Measurements from ENCODE around the gene TMPRSS7.
"Not testable (repeated sequence)": the region's sequence is repeated elsewhere in the genome, so short reads cannot be mapped to it uniquely, and the experiment has no call there.

Gene TMPRSS7

GRCh38 chr3:112018712-112019111, 15.8 kb upstream of the TMPRSS7 start:
- Histone ChIP-seq H3K9ac (ENCODE audit: low read length) (no peak overlapping the region), H3K36me3 (ENCODE audit: control insufficient read depth, insufficient read depth, low read length) (no peaks in the 10 kb centered on the region), H3K4me1 (ENCODE audit: control insufficient read depth, insufficient read depth, low read length) (no peaks in the 10 kb centered on the region), H3K27ac (ENCODE audit: low read depth, low read length) (no peak overlapping the region), H3K27me3 (ENCODE audit: control insufficient read depth, insufficient read depth, low read length) (no peaks in the 10 kb centered on the region), H3K4me3 (ENCODE audit: low read length) (no peak overlapping the region)

DNA sequence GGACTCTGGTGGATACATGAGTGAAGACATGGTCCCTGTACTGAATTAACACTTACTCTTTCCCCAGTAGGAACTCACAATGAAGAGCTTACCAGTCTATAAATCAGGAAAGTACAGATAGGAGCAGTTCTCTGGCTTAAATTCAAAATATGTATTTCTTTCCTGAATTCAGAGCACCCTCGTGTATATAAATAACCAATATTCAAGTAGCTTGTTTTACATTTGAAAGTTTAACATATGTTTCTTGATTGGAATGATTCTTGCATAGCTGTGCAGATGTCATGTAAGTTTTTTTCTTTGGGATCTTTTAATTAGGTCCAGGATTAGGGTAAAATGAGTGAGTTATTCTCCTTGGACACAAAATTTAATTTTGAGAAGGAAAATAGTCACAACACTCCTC, 14.8 kb upstream of the TMPRSS7 start:
- Histone ChIP-seq H3K27me3 (ENCODE audit: control insufficient read depth, insufficient read depth, low read length) (no peaks in the 10 kb centered on the region), H3K9ac (ENCODE audit: low read length) (no peak overlapping the region), H3K27ac (ENCODE audit: low read depth, low read length) (no peak overlapping the region), H3K36me3 (ENCODE audit: control insufficient read depth, insufficient read depth, low read length) (no peaks in the 10 kb centered on the region), H3K4me3 (ENCODE audit: low read length) (no peak overlapping the region), H3K4me1 (ENCODE audit: control insufficient read depth, insufficient read depth, low read length) (no peaks in the 10 kb centered on the region)

- H3K27me3 ChIP-seq (ENCODE audit: control insufficient read depth, insufficient read depth, low read length) = no peaks in the 10 kb centered on the region
- H3K4me3 ChIP-seq (ENCODE audit: low read length) = no peak overlapping the region
- H3K27ac ChIP-seq (ENCODE audit: low read depth, low read length) = no peak overlapping the region
- no peaks in the 10 kb centered on the region for H3K36me3 ChIP-seq (ENCODE audit: control insufficient read depth, insufficient read depth, low read length)
- H3K9ac ChIP-seq (ENCODE audit: low read length) = no peak overlapping the region
- H3K4me1 ChIP-seq (ENCODE audit: control insufficient read depth, insufficient read depth, low read length) = no peaks in the 10 kb centered on the region
These were observed 13.9 kb upstream of the TMPRSS7 start for GRCh38 chr3:112020674-112021085.

DNA sequence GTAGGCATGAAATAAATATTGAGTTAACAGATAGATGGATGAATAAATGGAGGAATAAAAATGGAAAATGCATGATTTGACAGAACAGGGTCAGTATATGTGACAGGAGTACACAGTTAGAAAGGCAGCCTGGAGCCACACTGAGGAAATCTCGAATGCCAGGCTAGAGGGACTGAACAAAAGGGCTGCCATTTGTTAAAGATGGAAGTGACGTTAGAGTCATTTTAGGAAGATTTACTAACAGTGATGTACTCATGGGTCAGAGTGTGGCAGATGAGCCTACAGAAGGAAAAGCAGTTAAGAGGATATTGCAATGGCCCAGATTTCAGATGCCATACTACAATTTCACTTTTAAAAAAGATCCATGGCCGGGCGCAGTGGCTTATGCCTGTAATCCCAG, 7.4 kb upstream of the TMPRSS7 start:
- Histone ChIP-seq H3K27ac (ENCODE audit: low read depth, low read length) (no peak overlapping the region), H3K36me3 (ENCODE audit: control insufficient read depth, insufficient read depth, low read length) (no peaks in the 10 kb centered on the region), H3K9ac (ENCODE audit: low read length) (no peak overlapping the region), H3K27me3 (ENCODE audit: control insufficient read depth, insufficient read depth, low read length) (no peaks in the 10 kb centered on the region), H3K4me3 (ENCODE audit: low read length) (no peak overlapping the region), H3K4me1 (ENCODE audit: control insufficient read depth, insufficient read depth, low read length) (no peaks in the 10 kb centered on the region)

GRCh38 chr3:112027826-112028225, 6.7 kb upstream of the TMPRSS7 start:
- Histone ChIP-seq H3K4me3 (ENCODE audit: low read length) (no peak overlapping the region), H3K27me3 (ENCODE audit: control insufficient read depth, insufficient read depth, low read length) (no peaks in the 10 kb centered on the region), H3K4me1 (ENCODE audit: control insufficient read depth, insufficient read depth, low read length) (no peaks in the 10 kb centered on the region), H3K36me3 (ENCODE audit: control insufficient read depth, insufficient read depth, low read length) (no peaks in the 10 kb centered on the region), H3K9ac (ENCODE audit: low read length) (no peak overlapping the region), H3K27ac (ENCODE audit: low read depth, low read length) (no peak overlapping the region)

- H3K4me1 ChIP-seq (ENCODE audit: control insufficient read depth, insufficient read depth, low read length) = no peaks in the 10 kb centered on the region
- no peak overlapping the region for H3K4me3 ChIP-seq (ENCODE audit: low read length)
- no peaks in the 10 kb centered on the region for H3K27me3 ChIP-seq (ENCODE audit: control insufficient read depth, insufficient read depth, low read length)
- no peaks in the 10 kb centered on the region for H3K36me3 ChIP-seq (ENCODE audit: control insufficient read depth, insufficient read depth, low read length)
- no peak overlapping the region for H3K27ac ChIP-seq (ENCODE audit: low read depth, low read length)
- no peak overlapping the region for H3K9ac ChIP-seq (ENCODE audit: low read length)
These were observed 3.6 kb upstream of the TMPRSS7 start for GRCh38 chr3:112030901-112031300.

DNA sequence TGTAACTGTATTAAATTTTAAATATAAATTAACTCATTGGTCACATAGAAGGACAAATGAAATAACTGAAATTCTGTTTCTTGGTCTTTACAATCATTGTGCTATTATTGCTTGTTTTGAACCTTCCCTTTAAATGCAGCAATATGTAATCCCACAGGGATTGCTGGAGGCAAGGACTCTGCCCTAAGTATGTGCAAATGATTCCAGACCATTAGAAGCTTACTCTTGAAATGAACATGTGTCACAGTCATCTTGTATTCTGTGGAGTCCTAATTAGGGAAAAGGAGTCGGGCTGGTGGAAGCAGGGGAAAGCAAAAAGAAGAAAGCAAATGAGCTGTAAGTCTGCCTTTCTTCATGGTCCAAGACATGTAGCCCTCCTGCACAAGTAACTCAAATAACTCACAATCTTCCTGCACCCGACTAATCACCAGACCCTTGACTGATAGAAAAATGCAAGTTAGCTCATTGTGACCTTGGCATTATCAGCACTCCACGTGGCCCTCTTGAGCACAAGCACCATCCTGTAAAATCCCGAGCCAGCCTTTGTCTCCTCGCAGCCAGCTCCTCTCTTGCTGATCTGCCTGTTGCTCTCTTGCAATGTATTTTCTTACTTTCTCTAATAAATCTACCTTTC, 2.3 kb upstream of the TMPRSS7 start:
- H3K4me1 ChIP-seq (ENCODE audit: control insufficient read depth, insufficient read depth, low read length) = no peaks in the 10 kb centered on the region
- H3K4me3 ChIP-seq (ENCODE audit: low read length) = no peak overlapping the region
- H3K9ac ChIP-seq (ENCODE audit: low read length) = no peak overlapping the region
- no peaks in the 10 kb centered on the region for H3K36me3 ChIP-seq (ENCODE audit: control insufficient read depth, insufficient read depth, low read length)
- H3K27me3 ChIP-seq (ENCODE audit: control insufficient read depth, insufficient read depth, low read length) = no peaks in the 10 kb centered on the region
- no peak overlapping the region for H3K27ac ChIP-seq (ENCODE audit: low read depth, low read length)

DNA sequence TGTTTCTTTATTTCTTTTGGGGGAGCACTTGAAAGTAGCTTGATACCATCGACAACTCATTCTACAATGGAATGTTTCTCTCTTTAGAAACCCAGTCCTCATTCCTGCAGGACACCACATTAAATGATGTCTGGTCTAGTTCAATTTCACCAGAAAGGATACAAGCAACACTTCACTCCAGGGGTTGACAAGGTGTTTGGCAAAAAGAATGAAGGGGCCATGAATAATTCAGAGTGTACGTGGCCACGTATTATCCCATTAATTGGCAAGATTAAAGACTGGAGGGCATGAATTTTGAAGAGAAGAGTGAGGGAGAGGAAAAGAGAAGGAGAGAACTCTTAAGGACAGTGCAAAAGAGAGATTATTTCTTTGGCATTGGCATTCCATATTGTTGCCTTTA, 705 bp downstream of the TMPRSS7 start:
- Histone ChIP-seq H3K4me1 (ENCODE audit: control insufficient read depth, insufficient read depth, low read length) (no peaks in the 10 kb centered on the region), H3K9ac (ENCODE audit: low read length) (no peak overlapping the region), H3K27ac (ENCODE audit: low read depth, low read length) (no peak overlapping the region), H3K4me3 (ENCODE audit: low read length) (no peak overlapping the region), H3K36me3 (ENCODE audit: control insufficient read depth, insufficient read depth, low read length) (no peaks in the 10 kb centered on the region), H3K27me3 (ENCODE audit: control insufficient read depth, insufficient read depth, low read length) (no peaks in the 10 kb centered on the region)

DNA sequence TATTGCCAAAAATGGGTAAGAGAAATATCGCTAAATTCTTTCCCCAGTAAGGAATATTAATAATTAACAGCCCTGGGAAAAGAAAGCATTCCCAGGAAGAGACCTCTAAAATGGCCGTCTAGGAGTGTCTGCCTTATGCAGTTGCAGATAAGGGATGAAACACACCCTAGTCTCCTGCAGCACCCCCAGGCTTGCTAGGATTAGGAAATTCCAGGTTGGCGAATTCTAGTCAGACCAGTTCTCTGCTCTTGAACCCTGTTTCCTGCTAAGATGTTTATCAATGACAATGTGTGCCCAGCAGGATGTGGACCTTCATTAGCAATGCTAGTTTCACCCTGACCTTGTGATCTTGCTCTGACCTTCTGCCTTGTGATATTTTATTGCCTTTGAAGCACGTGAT, 2.7 kb downstream of the TMPRSS7 start:
- not testable (repeated sequence) for H3K27me3 ChIP-seq (ENCODE audit: control insufficient read depth, insufficient read depth, low read length); H3K27ac ChIP-seq (ENCODE audit: low read depth, low read length); H3K4me3 ChIP-seq (ENCODE audit: low read length); H3K4me1 ChIP-seq (ENCODE audit: control insufficient read depth, insufficient read depth, low read length); H3K9ac ChIP-seq (ENCODE audit: low read length); H3K36me3 ChIP-seq (ENCODE audit: control insufficient read depth, insufficient read depth, low read length)

DNA sequence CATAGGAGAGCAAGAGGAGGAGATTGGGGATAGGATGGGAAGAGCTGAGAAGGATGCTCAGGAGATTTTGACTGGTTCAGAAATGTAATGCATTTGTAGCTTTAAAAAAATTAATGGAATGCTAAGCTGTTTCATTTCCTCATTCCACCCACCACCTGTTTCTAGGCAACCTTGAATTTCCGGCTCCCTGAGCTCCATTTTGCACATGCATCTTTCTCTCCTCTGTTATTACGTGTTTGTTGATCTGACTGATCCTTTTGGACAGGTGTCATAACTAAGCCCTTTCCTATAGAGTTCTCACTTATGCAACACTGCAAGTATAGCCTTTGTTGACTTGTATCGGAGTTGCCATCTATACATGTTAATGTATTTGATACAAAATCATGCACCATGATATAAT, 4.3 kb downstream of the TMPRSS7 start:
- Histone ChIP-seq H3K4me1 (ENCODE audit: control insufficient read depth, insufficient read depth, low read length) (no peaks in the 10 kb centered on the region), H3K27ac (ENCODE audit: low read depth, low read length) (no peak overlapping the region), H3K4me3 (ENCODE audit: low read length) (no peak overlapping the region)

GRCh38 chr3:112041321-112041720, 6.8 kb downstream of the TMPRSS7 start:
- H3K36me3 ChIP-seq (ENCODE audit: control insufficient read depth, insufficient read depth, low read length) = no peaks in the 10 kb centered on the region
- no peaks in the 10 kb centered on the region for H3K27me3 ChIP-seq (ENCODE audit: control insufficient read depth, insufficient read depth, low read length)
- no peaks in the 10 kb centered on the region for H3K4me1 ChIP-seq (ENCODE audit: control insufficient read depth, insufficient read depth, low read length)
- H3K27ac ChIP-seq (ENCODE audit: low read depth, low read length) = no peak overlapping the region
- H3K9ac ChIP-seq (ENCODE audit: low read length) = no peak overlapping the region
- no peak overlapping the region for H3K4me3 ChIP-seq (ENCODE audit: low read length)

More for the DNA sequence above, 4.3 kb downstream of the TMPRSS7 start:
- Histone ChIP-seq H3K36me3 (ENCODE audit: control insufficient read depth, insufficient read depth, low read length) (no peaks in the 10 kb centered on the region), H3K9ac (ENCODE audit: low read length) (no peak overlapping the region), H3K27me3 (ENCODE audit: control insufficient read depth, insufficient read depth, low read length) (no peaks in the 10 kb centered on the region)

GRCh38 chr3:112042842-112043280, 8.3 kb downstream of the TMPRSS7 start:
- Histone ChIP-seq H3K27me3 (ENCODE audit: control insufficient read depth, insufficient read depth, low read length) (no peaks in the 10 kb centered on the region), H3K9ac (ENCODE audit: low read length) (no peak overlapping the region), H3K4me1 (ENCODE audit: control insufficient read depth, insufficient read depth, low read length) (no peaks in the 10 kb centered on the region), H3K36me3 (ENCODE audit: control insufficient read depth, insufficient read depth, low read length) (no peaks in the 10 kb centered on the region), H3K4me3 (ENCODE audit: low read length) (no peak overlapping the region), H3K27ac (ENCODE audit: low read depth, low read length) (no peak overlapping the region)

DNA sequence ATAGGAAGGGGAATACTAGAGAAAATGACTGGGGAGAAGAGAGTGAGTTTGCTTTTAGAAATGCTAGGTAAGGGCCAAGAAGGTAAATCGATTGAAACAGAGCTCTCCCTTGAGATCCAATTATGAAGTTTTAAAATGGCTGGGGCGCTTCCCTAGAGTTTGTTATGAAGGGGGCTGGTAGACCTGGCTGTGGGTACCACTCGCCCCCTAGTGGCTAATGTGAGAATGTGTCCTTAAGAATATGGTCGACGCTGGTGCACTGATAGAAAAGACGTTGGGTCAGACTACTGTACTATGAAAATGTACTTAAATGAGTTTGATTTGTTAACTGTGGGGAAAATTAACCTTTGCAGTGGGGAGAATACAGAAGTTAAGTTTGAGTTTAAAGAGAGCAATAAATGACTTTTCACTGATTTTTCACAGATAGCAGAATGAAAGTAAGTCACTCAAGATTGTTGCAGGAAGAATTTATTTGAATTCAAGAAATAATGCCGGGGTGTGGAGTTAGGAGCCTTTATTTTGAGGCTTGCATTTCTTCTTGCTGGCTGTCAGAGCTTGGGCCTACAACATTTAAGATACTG, 9.2 kb downstream of the TMPRSS7 start:
- Histone ChIP-seq H3K27ac (ENCODE audit: low read depth, low read length) (no peak overlapping the region), H3K4me1 (ENCODE audit: control insufficient read depth, insufficient read depth, low read length) (no peaks in the 10 kb centered on the region), H3K27me3 (ENCODE audit: control insufficient read depth, insufficient read depth, low read length) (no peaks in the 10 kb centered on the region), H3K36me3 (ENCODE audit: control insufficient read depth, insufficient read depth, low read length) (no peaks in the 10 kb centered on the region), H3K9ac (ENCODE audit: low read length) (no peak overlapping the region), H3K4me3 (ENCODE audit: low read length) (peak overlapping the region; percentile 6)

Data from rectal smooth muscle tissue (tissue), 1 donor.